DND-41 (cell line): ENCODE data around the gene PCDHA11.

Experiments used
- ATAC-seq: fragments of 200-7000 bp; cut with Tn5 transposase; 3 replicates; pipeline ENCODE4 v1.9.1; 2021; ENCODE audit warnings: low read depth; ENCODE audit not compliant: insufficient read depth
- DNase-seq: peaks from one replicate; pipeline ENCODE4 v3.0.0-alpha.2; 2020
- H2AFZ ChIP-seq: 2 replicates; pipeline ENCODE4 v1.6.0; 2012; ENCODE audit warnings: low read depth, low read length
- H3K27ac ChIP-seq: 2 replicates; pipeline ENCODE4 v1.5.1; 2012; ENCODE audit warnings: low read length, inconsistent platforms
- H3K27me3 ChIP-seq: fragments of 200-600 bp; sonication (generic); 2 replicates; pipeline ENCODE4 v1.6.0; 2012; ENCODE audit warnings: low read length, mild to moderate bottlenecking, inconsistent platforms; ENCODE audit not compliant: insufficient read depth, poor library complexity
- H3K36me3 ChIP-seq: 2 replicates; pipeline ENCODE4 v1.5.1; 2012; ENCODE audit warnings: low read length, inconsistent platforms; ENCODE audit not compliant: insufficient read depth
- H3K4me1 ChIP-seq: 2 replicates; pipeline ENCODE4 v1.5.1; 2012; ENCODE audit warnings: mild to moderate bottlenecking, low read length; ENCODE audit not compliant: insufficient read depth
- H3K4me2 ChIP-seq: 2 replicates; pipeline ENCODE4 v1.6.0; 2012; ENCODE audit warnings: mild to moderate bottlenecking, moderate library complexity, low read length, inconsistent platforms; ENCODE audit not compliant: insufficient read depth
- H3K4me3 ChIP-seq, 2 experiments: fragments of 200-600 bp in 1 of 2; shearing (Covaris generic) in 1 of 2; 2 replicates each; pipeline ENCODE4 v1.5.1; 2012 to 2016; ENCODE audit warnings: inconsistent platforms in 2 of 2, low read length in 2 of 2, mild to moderate bottlenecking in 2 of 2, low read depth in 1 of 2, moderate library complexity in 1 of 2
- H3K79me2 ChIP-seq: 2 replicates; pipeline ENCODE4 v1.6.0; 2012; ENCODE audit warnings: low read length, inconsistent platforms; ENCODE audit not compliant: insufficient read depth
- H3K9ac ChIP-seq: 2 replicates; pipeline ENCODE4 v1.6.0; 2012; ENCODE audit warnings: low read depth, mild to moderate bottlenecking, inconsistent platforms, low read length, moderate library complexity
- H3K9me3 ChIP-seq: 2 replicates; pipeline ENCODE4 v1.5.1; 2012; ENCODE audit warnings: low read length, moderate library complexity, mild to moderate bottlenecking, inconsistent platforms; ENCODE audit not compliant: insufficient read depth, severe bottlenecking
- H4K20me1 ChIP-seq: 2 replicates; pipeline ENCODE4 v1.6.0; 2012; ENCODE audit warnings: low read length; ENCODE audit not compliant: insufficient read depth
- EZH2 ChIP-seq: IDR thresholded peaks from 3 replicates; pipeline ENCODE4 v1.6.1; 2012; ENCODE audit warnings: borderline replicate concordance, low read depth, mild to moderate bottlenecking, moderate library complexity, low read length, inconsistent platforms; ENCODE audit not compliant: severe bottlenecking
- TF ChIP-seq, protein P1 (sequence below): IDR thresholded peaks from 2 replicates; pipeline ENCODE4 v1.5.1; 2012; ENCODE audit warnings: borderline replicate concordance, low read length, moderate library complexity, mild to moderate bottlenecking; ENCODE audit not compliant: poor library complexity, severe bottlenecking; ENCODE audit errors: extremely low read depth

The PCDHA11 gene

DNA sequence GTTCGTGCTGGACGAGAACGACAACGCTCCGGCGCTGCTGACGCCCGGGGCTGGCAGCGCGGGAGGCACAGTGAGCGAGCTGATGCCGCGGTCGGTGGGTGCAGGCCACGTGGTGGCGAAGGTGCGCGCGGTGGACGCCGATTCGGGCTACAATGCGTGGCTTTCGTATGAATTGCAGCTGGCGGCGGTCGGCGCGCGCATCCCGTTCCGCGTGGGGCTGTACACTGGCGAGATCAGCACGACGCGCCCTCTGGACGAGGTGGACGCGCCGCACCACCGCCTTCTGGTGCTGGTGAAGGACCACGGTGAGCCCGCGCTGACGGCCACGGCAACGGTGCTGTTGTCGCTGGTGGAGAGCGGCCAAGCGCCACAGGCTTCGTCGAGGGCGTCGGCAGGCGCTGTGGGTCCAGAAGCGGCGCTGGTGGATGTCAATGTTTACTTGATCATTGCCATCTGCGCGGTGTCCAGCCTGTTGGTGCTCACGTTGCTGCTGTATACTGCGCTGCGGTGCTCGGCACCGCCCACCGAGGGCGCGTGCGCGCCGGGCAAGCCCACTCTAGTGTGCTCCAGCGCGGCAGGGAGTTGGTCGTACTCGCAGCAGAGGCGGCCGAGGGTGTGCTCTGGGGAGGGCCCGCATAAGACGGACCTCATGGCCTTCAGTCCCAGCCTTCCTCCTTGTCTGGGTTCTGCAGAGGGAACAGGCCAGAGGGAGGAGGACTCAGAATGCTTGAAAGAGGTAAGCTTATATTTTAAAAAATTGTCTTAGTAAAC lies 15.4 kb downstream of the PCDHA11 start:
- ATAC-seq (no peak), DNase-seq (no peak)
- TF ChIP-seq, protein P1, sequence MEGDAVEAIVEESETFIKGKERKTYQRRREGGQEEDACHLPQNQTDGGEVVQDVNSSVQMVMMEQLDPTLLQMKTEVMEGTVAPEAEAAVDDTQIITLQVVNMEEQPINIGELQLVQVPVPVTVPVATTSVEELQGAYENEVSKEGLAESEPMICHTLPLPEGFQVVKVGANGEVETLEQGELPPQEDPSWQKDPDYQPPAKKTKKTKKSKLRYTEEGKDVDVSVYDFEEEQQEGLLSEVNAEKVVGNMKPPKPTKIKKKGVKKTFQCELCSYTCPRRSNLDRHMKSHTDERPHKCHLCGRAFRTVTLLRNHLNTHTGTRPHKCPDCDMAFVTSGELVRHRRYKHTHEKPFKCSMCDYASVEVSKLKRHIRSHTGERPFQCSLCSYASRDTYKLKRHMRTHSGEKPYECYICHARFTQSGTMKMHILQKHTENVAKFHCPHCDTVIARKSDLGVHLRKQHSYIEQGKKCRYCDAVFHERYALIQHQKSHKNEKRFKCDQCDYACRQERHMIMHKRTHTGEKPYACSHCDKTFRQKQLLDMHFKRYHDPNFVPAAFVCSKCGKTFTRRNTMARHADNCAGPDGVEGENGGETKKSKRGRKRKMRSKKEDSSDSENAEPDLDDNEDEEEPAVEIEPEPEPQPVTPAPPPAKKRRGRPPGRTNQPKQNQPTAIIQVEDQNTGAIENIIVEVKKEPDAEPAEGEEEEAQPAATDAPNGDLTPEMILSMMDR = no peak
- no peak for TF ChIP-seq EZH2
- Histone ChIP-seq H3K79me2 (no peaks in the 10 kb centered on the region), H3K27ac (no peak overlapping the region), H3K4me1 (no peaks in the 10 kb centered on the region), H3K36me3 (no peaks in the 10 kb centered on the region), H3K9me3 (no peaks in the 10 kb centered on the region), H2AFZ (no peak overlapping the region), H3K4me3 (no peak overlapping the region), H3K9ac (no peak overlapping the region), H3K27me3 (peaks cover 7% of the 10 kb centered on the region), H3K4me2 (no peak overlapping the region), H4K20me1 (no peaks in the 10 kb centered on the region)

DNA sequence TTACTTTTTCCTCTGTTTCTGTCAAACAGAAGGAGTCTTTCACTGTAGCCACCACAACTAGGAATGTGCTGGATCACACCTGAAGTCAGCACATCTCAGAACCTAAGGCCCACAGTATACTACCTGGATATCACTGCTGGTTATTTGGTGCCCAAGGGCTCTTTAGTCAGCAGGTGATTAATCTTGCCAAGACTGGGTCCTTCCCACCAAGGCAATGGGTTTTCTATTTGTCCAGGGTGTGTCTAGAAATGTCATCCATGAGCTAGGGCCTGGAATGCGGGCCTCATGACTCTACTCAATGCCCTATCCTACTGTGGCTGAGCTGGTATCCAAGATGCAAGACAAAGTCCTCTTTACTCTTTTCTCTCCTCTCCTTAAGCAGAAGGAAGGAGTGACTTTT lies 47.6 kb downstream of the PCDHA11 start:
- H3K79me2 ChIP-seq = no peaks in the 10 kb centered on the region
- ATAC-seq = no peak
- H3K9ac ChIP-seq = no peak overlapping the region
- no peak overlapping the region for H3K4me3 ChIP-seq
- H3K27ac ChIP-seq = no peak overlapping the region
- no peaks in the 10 kb centered on the region for H3K9me3 ChIP-seq
- no peaks in the 10 kb centered on the region for H3K27me3 ChIP-seq
- H3K36me3 ChIP-seq = no peaks in the 10 kb centered on the region
- DNase-seq = no peak
- no peaks in the 10 kb centered on the region for H4K20me1 ChIP-seq
- no peak overlapping the region for H2AFZ ChIP-seq
- no peak overlapping the region for H3K4me2 ChIP-seq
- no peaks in the 10 kb centered on the region for H3K4me1 ChIP-seq
- no peak for TF ChIP-seq EZH2
